GM21360 (cell line): ENCODE results near the gene ZHX3.

ENCODE experiments used
- ATAC-seq: cut with Tn5 transposase; IDR thresholded peaks from one replicate; pipeline ENCODE4 v1.9.1; 2021; ENCODE audit warnings: mild to moderate bottlenecking, moderate library complexity; ENCODE audit not compliant: unreplicated experiment

Gene ZHX3

DNA sequence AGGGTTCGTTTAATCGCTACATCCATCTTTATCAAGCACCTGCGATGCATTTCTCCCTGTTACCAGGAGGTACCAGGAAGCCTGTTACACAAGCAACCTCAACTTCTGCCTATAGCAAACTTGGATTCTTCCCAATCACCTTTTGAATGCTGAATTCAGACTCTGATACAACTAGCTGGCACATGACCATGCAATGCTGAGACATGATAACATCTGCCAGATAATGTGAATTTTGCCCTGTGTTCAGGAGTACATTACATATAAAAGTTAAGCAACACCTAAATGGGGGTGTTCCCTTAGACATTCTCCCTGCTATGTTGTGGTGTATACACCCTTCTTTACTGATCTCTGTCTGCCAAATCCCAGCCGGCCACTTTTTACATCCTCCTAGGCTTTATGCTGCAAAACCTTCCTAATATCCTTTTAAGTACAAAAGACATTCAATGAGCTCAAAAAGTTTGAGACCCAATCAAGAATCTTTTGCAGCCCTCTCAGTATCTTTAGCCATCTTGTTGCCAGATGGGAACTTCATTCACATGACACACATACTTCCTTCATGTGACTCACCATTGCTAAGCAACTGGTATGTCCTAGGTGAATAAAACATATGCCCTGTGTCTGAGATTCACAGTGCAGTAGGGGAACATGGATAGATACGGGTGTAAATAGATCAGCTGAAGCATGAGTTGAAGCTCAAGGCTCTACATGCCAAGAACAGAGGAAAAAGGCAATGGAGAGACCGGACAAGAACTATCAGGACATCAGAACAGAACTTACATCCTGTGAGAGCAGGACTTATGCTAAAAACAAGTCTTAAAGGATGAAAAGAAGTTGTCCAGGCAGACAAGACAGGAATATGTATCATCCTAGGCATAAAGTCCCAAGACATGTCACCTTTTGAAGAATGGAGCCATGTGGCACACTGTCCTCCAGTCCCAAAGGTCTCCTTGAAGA lies 84.3 kb downstream of the ZHX3 start:
- no peak for ATAC-seq

DNA sequence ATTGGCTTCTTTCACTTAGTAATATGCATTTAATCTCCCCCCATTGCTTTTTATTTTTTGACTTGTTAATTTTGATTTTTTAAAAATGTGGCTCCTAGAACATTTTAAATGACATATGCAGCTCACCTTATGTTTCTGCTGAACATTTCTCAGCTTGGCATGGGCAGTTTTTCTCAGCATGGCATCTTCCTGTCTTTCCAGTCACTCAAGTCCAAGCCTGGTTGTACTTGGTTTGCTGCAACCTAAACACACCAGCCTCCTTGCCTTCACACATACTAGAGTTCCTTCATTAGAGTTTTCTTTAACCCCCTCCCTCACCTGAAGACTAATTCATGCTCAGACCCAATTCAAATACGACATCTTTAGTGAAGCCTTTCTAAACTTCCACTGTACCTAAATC lies 86.4 kb downstream of the ZHX3 start:
- no peak for ATAC-seq

DNA sequence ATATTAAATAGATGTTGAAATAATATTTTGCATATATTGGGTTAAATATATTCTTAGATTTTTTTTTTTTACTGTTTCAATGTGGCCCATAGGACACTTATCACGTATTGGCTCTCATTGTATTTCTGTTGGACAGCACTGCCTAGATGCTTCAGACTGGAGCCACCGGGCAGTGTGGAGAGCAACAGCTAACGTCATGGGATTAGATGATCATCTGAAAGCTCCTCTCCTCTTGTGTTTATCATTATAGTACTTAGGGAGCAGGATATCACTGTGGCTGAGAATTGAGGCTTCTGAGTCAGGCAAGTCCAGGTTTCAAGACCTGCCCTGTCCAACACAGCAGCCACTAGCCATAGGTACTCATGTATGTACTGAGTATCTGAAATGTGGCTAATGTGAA lies 87.4 kb downstream of the ZHX3 start:
- no peak for ATAC-seq

DNA sequence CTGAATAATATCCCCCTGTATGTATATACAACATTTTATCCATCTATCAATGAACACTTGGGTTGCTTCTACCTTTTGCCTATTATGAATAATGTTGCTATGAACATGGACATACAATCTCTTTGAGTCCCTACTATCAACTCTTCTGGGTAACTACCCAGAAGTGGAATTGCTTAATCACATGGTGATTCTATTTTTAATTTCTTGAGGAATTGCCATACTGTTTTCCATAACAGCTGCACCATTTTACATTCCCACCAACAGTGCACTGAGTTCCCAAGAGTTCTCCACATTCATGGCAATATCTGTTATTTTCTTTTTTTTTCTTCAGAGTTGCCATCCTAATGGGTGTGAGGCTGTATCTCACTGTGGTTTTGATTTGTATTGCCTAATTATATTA lies 88.3 kb downstream of the ZHX3 start:
- no peak for ATAC-seq

DNA sequence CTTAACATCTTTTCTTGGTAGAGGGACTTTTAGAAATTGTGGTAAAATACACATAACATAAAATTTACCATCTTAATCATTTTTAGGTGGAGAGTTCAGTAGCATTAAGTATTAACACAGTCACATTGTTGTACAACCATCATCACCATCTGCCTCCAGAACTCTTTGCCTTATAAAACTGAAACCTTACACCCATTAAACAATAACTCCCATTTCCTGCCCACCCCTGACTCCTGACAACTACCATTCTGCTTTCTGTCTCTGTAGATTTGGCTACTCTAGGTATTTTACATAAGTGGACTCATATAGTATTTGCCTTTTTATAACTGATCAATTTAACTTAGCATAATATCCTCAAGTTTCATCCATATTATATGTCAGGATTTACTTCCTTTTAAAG lies 88.7 kb downstream of the ZHX3 start:
- ATAC-seq, result no peak

DNA sequence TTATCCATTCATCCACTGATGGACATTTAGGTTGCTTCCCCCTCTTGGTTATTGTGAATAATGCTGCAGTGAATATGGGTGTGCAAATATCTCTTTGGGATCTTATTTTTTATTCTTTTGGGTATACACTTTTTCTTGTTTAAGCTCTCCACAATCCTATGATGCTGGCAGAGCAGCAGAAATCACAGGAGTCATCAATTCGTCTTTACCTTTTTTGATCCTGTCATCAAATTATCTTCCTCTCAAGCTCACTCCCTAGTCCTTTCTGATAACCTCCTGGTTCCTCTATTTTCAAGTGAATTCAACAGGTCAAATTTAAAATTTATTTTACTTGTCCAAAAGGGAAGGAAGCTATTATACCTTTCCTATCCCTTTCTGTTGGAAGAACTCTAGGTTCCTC lies 91.1 kb downstream of the ZHX3 start:
- ATAC-seq, result no peak

DNA sequence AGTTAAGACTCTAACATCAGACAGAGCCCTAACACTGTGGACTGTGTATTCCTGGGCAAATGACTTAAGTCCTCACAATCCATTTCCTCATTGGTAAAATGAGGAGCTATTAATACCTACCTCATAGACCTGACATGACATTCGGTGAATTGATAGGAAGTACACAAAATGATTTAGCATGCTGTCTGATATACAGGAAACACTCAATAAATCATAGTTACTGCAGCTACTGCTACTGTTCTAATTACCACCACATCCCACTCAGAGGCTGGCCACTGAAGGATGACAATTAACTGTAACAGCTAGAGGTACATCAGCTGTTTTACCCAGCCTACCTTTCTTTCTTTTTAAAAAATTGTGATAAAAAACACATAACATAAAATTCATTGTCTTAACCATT lies 92.4 kb downstream of the ZHX3 start:
- no peak for ATAC-seq

DNA sequence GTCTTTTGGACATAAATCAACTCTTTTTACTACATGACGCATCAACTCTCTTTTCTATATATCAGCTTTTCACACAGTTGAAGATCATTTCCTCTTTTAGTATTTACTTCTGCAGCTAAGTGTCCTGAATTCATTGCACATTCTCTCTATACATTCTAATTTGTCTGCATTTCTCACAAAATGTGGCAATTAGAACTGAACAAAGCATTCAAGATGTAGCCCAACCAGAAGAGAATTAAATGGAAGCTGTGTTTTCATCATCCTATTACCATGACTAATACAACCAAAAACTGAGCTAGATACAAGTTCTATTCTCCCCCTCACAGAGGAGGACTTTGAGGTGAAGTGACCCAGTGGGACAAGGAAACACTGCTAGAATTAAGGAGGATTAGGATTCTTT lies 93.2 kb downstream of the ZHX3 start:
- ATAC-seq, result no peak

DNA sequence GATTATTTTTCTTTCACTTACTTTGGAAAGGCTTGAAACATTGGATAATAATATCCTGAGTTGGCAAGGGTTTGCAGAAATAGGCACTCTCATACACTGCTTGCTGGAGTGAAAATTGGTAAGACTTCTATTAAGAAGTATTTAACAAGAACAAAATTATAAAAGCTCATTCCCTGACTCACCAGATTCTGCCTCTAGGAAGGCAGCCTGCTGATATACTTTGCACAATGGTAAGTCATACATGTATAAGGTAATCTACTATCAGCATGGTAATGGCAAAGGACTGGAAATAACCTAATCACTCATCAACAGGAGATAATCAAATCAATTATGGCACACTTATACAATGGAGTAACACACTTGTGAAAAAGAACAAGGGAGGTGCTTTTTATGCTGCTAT lies 94.4 kb downstream of the ZHX3 start:
- no peak for ATAC-seq

DNA sequence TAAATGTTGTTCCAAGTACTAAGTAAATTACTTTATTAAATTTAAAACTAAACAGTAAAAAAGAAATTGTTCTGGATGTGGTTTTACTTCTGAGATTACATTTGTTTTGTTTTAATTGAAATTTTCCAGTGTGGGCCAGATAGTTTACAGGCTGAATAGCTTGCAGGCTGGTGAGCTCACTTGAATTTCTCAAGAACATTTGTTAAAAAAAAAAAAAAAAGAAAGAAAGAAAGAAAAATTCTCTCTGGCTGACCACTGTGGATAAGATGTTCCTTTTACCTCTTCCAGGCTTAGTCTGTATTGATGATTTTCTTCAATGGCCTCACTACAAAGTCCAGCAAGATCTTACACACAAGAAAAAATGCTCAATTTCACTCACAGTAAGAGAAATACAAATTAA lies 94.8 kb downstream of the ZHX3 start:
- no peak for ATAC-seq

DNA sequence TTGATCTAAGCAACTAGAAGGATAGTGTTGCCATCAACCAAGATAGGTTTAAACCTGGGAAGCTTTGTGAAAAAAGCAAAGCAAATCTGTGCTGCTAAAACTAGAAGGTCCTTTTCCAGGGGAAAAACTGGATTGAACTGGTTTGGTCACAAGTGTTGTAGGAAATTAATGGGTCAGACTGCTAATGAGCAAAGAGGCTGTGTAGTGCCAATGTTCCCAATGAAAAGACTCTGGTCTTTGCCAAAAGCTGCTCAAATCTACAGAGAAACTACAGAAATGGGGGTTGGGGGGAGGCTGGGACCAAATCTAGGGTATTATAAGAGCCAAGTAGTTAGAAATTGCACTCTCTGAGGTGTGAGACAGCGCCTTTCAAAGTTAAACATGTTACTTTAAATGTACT lies 95.2 kb downstream of the ZHX3 start:
- ATAC-seq, result no peak

DNA sequence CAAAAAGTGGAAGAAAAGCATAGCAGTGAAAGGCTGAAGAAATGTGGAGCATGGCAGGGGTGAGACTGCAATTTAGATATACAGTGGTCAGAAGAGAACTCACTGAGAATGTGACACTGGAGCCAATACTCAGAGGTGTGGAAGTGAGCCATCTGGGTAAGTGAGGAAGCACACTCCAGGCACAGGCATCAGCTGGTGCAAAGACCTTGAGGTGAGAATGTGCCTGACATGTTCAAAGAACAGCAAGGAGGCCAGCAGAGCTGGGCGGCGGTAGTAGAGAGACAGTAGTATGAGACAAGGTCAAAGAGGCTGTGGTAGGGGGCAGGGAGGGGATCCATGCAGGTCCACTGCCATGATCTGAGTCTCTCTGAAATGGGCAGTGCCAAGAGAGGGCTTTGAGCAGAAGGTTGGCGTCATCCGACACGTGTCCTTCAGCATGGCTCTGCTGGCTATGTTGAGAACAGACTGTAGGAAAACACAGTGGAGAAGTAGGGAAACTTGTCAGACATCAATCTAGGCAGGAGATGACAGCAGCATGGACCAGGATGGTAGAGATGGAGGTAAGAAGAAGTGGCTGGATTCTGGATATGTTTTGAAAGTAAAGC lies 95.8 kb downstream of the ZHX3 start:
- ATAC-seq, result no peak

DNA sequence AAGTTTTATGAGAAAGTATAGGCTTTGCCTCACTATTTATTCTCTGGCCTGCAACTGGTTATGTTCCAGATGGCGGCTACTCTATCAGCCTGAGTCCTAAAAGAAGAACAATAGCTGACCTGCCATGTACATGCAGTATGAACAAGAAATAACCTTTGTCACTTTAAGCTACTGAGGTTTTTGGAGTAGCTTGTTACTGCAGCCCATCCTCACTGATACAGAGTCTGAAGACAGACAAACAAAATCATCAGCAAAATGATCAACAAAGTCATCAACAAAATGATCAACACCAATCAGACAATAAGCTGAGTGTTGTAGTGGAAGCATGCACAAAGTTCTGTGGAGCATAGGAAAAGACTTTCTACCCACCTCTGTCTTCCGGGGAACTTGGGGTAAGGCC lies 97.7 kb downstream of the ZHX3 start:
- ATAC-seq, result no peak

DNA sequence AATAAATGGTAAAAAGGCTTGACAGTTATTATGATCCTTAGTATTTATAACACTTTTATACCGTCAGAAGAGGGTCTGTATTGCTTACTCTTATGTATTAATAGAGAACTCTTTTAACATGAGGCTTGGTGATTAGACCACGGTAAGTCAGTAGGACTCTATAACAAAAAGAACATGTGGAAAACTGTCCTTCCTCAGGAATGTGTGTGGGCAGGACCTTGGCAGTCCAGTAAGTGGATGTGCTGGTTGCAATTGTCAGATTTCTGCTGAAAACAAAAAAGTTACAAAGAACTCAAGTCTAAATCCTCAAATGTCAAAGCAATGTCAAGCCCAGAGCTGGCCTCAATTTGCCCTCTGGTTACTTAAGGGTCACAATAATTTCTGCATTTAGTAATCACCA lies 99.1 kb downstream of the ZHX3 start:
- no peak for ATAC-seq

DNA sequence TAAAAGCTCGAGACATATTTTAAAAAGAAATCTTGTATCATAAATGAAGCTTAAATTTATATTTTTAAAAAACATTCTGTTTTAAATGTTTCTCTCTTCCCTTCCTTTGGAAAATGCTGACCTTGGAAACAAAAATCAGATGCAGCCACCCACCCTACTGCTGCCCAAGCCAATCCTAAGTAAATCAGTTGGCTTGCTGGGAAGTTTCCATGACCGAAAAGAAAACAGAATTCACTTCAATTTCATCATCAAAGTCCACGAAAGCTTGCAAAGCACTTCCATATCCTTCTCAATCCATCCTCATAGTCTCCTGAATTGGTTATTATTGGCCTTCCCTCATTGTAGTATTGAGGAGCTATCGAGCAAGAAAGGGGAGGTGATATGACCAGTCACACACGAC lies 100.1 kb downstream of the ZHX3 start:
- ATAC-seq, result no peak

DNA sequence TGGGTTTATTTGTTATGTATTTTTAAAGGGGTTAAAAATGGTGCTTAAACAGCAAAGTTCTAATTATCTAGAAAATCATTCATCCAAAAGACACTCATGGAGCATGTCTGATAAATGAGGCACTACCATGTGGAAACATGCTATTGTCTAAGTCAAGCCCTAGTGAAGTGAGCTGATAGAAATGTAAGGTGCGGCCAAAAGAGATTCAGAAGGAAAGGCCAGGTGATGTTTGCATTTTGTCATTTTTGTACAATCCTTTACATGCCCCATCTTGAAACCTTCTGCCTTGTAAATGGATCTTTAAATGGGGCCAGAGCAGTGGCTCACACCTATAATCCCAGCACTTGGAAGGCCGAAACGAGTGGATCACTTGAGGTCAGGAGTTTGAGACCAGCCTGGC lies 102.9 kb downstream of the ZHX3 start:
- no peak for ATAC-seq

DNA sequence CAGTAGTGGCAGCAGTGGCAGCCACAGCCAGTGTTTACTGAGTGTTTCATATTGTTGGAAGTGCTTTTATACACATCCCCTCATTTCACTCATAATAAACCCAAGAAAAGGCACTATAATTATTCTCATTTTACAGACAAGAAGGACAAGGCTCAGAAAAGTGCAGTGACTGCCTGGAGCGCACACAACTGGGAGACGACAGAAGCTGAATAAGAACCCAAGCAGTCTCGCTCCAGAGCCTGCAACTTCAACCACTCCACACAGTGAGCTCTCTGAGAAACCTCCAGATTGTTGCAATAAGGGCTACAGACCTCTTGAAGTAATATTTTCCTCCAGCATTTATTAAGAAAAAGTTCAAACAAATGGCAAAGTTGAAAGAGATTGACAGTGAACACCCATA lies 103.3 kb downstream of the ZHX3 start:
- no peak for ATAC-seq

DNA sequence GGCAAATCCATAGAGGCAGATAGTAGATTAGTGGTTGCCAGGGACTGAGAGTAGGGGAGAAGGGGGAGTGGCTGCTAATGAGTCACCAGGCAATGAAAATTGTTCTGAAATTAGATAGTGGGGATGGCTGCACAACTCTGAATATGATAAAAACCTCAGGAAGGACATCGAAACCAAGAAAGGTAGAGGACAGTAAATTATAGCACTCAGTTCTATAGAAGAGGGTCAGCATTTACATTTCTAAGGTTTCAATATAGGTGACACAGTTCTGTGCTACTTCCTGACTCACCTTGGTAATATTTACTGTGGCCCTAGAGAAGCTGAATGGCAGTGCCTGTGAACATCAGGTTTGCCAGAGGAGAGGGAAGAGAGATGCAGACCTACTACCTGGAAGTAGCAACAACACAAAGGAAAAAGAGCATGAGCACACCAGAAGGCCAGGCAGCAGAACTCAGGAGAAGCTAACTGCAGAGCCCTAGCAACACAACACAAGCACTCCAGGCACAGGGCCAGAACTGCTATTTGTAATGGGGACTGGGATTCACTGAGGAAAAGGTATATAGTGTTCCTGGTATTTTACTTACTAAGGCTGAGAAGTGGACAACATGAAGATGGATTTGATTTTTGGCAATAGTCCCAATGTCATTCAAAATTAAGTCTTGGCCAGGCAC lies 104.2 kb downstream of the ZHX3 start:
- ATAC-seq, result no peak

DNA sequence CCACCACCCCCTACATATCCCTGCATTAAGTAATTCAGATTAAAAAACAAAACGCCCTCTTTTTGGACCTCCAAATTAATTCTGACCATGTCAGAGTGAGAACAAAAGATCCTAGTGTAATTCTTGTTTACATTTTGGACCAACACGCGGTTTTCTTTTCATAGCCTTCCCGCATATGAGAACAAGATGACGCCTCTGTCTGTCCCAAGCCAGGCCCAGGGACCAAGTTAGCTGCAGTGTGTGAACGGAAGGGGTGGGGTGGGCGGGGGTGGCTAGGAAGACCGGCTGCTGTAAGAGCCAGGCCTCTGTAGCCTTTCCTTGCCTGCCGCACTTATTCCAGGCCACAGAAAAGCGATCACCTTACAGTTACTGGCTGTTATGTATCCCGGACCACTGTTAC lies 112.2 kb downstream of the ZHX3 start:
- no peak for ATAC-seq

DNA sequence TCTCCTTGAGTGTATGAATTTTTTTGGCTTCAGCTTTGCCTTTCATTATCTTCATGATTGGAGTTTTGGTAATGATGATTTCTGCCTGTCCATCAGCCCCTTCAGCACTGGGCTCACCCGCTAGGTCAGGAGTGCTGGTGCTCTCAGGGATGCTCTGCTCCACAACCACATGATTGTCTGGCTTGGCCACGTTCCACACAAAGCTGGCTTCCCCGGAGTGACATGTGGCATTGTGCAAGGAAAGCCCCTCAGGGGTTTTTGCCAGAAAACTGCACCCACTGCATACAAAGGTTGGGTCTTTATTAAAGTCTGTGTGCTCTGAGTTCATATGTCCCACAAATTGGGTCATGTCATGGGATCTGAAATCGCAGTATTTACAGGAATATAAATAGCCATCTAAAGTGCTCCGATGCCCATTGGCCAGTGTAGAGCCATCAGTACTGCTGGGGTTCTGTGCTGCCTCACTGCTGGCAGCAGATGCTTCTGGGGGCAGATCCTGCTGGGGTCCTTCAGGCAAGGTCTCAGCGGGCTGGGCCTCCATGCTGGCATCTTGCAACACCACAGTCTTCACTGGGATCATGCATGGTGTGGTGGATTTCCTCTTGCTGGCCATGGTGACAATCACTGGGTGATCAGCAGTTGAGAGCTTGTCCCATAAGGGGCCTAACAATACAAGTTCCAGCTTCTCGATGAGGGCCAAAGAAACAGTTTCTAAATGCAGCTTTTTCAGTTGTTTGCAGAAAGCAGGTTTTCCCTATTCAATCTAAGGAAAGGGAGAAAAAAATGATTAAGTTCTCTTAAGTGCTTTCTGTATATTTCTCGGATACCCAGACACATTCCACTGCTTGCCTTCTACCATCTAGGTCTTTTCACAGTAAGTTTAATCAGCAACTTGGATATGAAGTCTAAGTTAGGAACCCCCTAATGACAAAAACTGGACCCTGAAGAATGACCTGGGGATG lies 112.9 kb downstream of the ZHX3 start:
- ATAC-seq, result no peak

DNA sequence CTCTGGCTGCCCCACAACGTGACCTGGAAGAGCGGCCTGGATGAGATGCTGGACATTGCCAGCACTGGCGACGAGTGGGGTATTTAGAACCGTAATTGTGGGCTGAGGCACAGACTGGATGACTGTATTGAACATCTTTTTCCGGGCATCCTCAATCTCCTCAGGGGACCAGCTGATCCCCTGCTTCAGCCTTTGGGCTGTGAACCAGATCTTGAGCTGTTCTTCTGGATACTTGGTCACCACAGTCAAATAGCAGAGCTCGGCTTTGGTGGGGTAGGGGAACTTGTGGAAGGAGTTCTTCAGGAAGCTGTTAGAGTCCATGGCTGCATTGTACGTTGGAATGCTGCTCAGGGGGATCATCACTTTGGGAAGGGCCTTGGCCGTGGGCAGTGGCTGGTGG lies 113.9 kb downstream of the ZHX3 start:
- ATAC-seq, result no peak
